NCI-H510A treated with DMSO at 0.1 percent for 48 hours (cell line): ENCODE results near the gene PPM1F.

Source experiments
- DNase-seq: peaks from one replicate; lab custom pipeline; 2025; lab: John Stamatoyannopoulos, UW

PPM1F gene

GRCh38 chr22:21960200-21961126 is 7.8 kb upstream of the PPM1F start:
- DNase-seq, result no peak

- no peak for DNase-seq
These were observed 6.8 kb upstream of the PPM1F start for GRCh38 chr22:21959274-21960074.

GRCh38 chr22:21958360-21959273 is 6.0 kb upstream of the PPM1F start:
- DNase-seq, result no peak

- peak; percentile 11 for DNase-seq
These were observed 650 bp downstream of the PPM1F start for GRCh38 chr22:21951931-21952465.

GRCh38 chr22:21951062-21951461 is 1.6 kb downstream of the PPM1F start:
- no peak for DNase-seq

GRCh38 chr22:21949948-21950347 is 2.7 kb downstream of the PPM1F start:
- no peak for DNase-seq

- no peak for DNase-seq
These were observed 3.1 kb downstream of the PPM1F start for GRCh38 chr22:21949569-21949918.

GRCh38 chr22:21948824-21949568 is 3.7 kb downstream of the PPM1F start:
- no peak for DNase-seq

GRCh38 chr22:21948390-21948789 is 4.3 kb downstream of the PPM1F start:
- DNase-seq, result no peak

GRCh38 chr22:21947040-21948014 is 5.3 kb downstream of the PPM1F start:
- no peak for DNase-seq

GRCh38 chr22:21946262-21946925 is 6.3 kb downstream of the PPM1F start:
- no peak for DNase-seq

GRCh38 chr22:21945453-21946261 is 7.0 kb downstream of the PPM1F start:
- DNase-seq, result no peak

GRCh38 chr22:21944871-21945270 is 7.8 kb downstream of the PPM1F start:
- DNase-seq, result no peak

GRCh38 chr22:21943571-21944448 is 8.8 kb downstream of the PPM1F start:
- DNase-seq, result no peak

GRCh38 chr22:21942407-21943343 is 10.0 kb downstream of the PPM1F start:
- no peak for DNase-seq

GRCh38 chr22:21941921-21942320 is 10.7 kb downstream of the PPM1F start:
- DNase-seq, result no peak
